Osteocyte (in vitro differentiated cells): ENCODE data around the gene PPP1R12A. TPM values are rescaled to one million over a fixed set of nuclear protein-coding genes. Genes with fewer than 3 reads are reported as not detected.

Source experiments
- DNase-seq: peaks from one replicate; pipeline ENCODE4 v3.0.0; 2021; ENCODE audit warnings: mixed read lengths; ENCODE audit not compliant: unreplicated experiment; ENCODE audit errors: extremely low spot score
- H3K27ac Mint-ChIP-seq: one replicate; pipeline ENCODE4 v1.8.0; 2021; ENCODE audit warnings: mild to moderate bottlenecking, mixed read lengths; ENCODE audit not compliant: unreplicated experiment
- H3K27me3 Mint-ChIP-seq: one replicate; pipeline ENCODE4 v1.8.0; 2021; ENCODE audit warnings: mixed read lengths; ENCODE audit not compliant: unreplicated experiment
- H3K36me3 Mint-ChIP-seq: one replicate; pipeline ENCODE4 v1.8.0; 2021; ENCODE audit warnings: mixed read lengths; ENCODE audit not compliant: unreplicated experiment
- H3K4me1 Mint-ChIP-seq: one replicate; pipeline ENCODE4 v1.8.0; 2021; ENCODE audit warnings: mixed read lengths; ENCODE audit not compliant: unreplicated experiment
- H3K4me3 Mint-ChIP-seq: one replicate; pipeline ENCODE4 v1.8.0; 2021; ENCODE audit warnings: mild to moderate bottlenecking, moderate library complexity, mixed read lengths; ENCODE audit not compliant: unreplicated experiment
- H3K9me3 Mint-ChIP-seq: one replicate; pipeline ENCODE4 v1.8.0; 2021; ENCODE audit warnings: mixed read lengths; ENCODE audit not compliant: unreplicated experiment
- CTCF ChIP-seq: fragments of 200-600 bp; sonication (generic); IDR thresholded peaks from 2 replicates; pipeline ENCODE4 v1.5.0; 2021; ENCODE audit warnings: antibody characterized with exemption, mild to moderate bottlenecking, moderate library complexity
- total RNA-seq: library from RNA; stranded (reverse); gene quantifications from 2 replicates; pipeline ENCODE4 v1.2.1, GENCODE V29; 2021

Gene PPP1R12A
- total RNA-seq, 1 donor from 2014 or later, result 116 TPM

GRCh38 chr12:79766705-79767464 is 168.0 kb downstream of the PPP1R12A start:
- H3K27ac Mint-ChIP-seq, result no peak overlapping the region

GRCh38 chr12:79765157-79765556 is 169.7 kb downstream of the PPP1R12A start:
- H3K27me3 Mint-ChIP-seq, result no peaks in the 10 kb centered on the region
- peaks cover 4% of the 10 kb centered on the region for H3K9me3 Mint-ChIP-seq
- peaks cover 13% of the 10 kb centered on the region for H3K4me1 Mint-ChIP-seq
- no peaks in the 10 kb centered on the region for H3K36me3 Mint-ChIP-seq
- no peak overlapping the region for H3K27ac Mint-ChIP-seq
- DNase-seq, result no peak
- no peak for TF ChIP-seq CTCF
- H3K4me3 Mint-ChIP-seq, result no peak overlapping the region

More at GRCh38 chr12:79766705-79767464, 168.0 kb downstream of the PPP1R12A start:
- H3K27me3 Mint-ChIP-seq, result no peaks in the 10 kb centered on the region
- peaks cover 6% of the 10 kb centered on the region for H3K4me1 Mint-ChIP-seq
- H3K4me3 Mint-ChIP-seq, result no peak overlapping the region
- no peak for TF ChIP-seq CTCF
- H3K9me3 Mint-ChIP-seq, result peaks cover 4% of the 10 kb centered on the region
- DNase-seq, result no peak
- peaks cover 7% of the 10 kb centered on the region for H3K36me3 Mint-ChIP-seq

GRCh38 chr12:79764641-79765040 is 170.3 kb downstream of the PPP1R12A start:
- no peak for DNase-seq
- H3K36me3 Mint-ChIP-seq, result no peaks in the 10 kb centered on the region
- H3K9me3 Mint-ChIP-seq, result peaks cover 4% of the 10 kb centered on the region
- TF ChIP-seq CTCF, result no peak
- no peaks in the 10 kb centered on the region for H3K27me3 Mint-ChIP-seq
- peaks cover 13% of the 10 kb centered on the region for H3K4me1 Mint-ChIP-seq
- no peak overlapping the region for H3K27ac Mint-ChIP-seq
- no peak overlapping the region for H3K4me3 Mint-ChIP-seq

GRCh38 chr12:79763766-79764452 is 171.0 kb downstream of the PPP1R12A start:
- Mint-ChIP-seq H3K27me3 (no peaks in the 10 kb centered on the region), H3K4me1 (peaks cover 13% of the 10 kb centered on the region), H3K9me3 (peaks cover 4% of the 10 kb centered on the region), H3K36me3 (no peaks in the 10 kb centered on the region), H3K4me3 (no peak overlapping the region), H3K27ac (no peak overlapping the region)
- DNase-seq, result no peak
- no peak for TF ChIP-seq CTCF

GRCh38 chr12:79761341-79761740 is 173.6 kb downstream of the PPP1R12A start:
- Mint-ChIP-seq H3K4me1 (peaks cover 13% of the 10 kb centered on the region), H3K9me3 (peaks cover 7% of the 10 kb centered on the region), H3K36me3 (peaks cover 2% of the 10 kb centered on the region), H3K27me3 (no peaks in the 10 kb centered on the region), H3K27ac (no peak overlapping the region), H3K4me3 (no peak overlapping the region)
- no peak for DNase-seq
- TF ChIP-seq CTCF, result no peak
